ENCODE data around the gene SYT2.
"Not testable (repeated sequence)": the region's sequence is repeated elsewhere in the genome, so short reads cannot be mapped to it uniquely, and the experiment has no call there.

SYT2 gene

DNA sequence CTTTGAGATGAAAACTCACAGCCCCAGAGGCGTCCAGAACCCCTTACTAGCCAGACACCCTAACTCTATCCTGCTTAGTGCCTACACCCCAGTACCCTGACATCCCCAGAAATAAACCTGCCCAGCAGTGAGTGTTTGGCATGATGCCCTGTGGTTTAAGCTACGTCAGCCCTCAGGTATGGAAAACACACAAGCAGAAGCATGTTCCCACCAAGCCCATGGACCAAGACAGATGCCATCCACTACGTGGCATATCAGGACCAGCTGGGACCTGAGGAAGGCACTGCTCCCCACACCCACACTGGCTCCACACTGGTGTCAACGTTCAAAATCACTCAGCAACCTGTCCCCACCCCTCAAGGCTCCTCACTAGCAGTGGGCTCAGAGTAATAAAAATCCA, 116.4 kb downstream of the SYT2 start:
- no peak for DNase-seq (ENCODE audit: low read depth in 2 of 2)

DNA sequence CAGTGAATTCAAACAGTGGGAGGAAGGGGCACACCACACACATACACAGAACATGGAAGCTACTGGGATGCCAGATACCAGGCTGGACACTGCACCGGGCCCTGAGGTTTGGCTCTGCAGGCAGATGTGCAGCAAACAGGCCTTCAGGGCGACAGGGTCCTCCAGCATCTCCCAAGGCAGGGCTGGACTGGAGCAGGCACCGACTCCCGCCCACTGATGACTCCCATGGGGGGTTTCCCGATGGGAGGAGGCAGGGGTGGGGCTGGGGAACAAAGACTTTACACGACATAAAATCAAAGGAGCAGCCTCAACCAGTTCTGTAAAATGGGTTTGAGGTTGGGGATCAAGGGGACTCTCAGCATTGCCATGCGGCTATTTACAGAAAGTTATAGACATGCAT, 118.1 kb downstream of the SYT2 start:
- no peak for DNase-seq (ENCODE audit: low read depth in 2 of 2)

DNA sequence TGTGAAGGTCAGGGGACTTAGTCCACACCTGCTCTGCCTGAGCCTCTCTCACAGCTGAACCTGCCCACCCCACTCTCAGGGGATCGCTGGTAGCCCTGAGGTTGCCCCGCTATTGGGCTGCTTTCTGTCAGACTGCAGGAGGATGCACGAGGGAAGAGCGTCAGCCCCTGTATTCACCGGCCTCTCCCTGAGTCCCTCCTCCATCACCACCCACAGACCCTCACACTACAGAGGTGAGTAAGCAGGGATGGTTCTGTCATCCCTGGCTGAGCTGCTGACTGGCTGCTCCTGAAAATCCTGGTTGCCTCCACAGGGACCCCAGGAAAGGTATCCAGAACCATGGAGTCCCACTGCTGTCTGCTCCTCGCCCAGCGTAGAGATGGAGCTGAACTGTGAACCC, 118.7 kb downstream of the SYT2 start:
- no peak for DNase-seq (ENCODE audit: low read depth in 2 of 2)

DNA sequence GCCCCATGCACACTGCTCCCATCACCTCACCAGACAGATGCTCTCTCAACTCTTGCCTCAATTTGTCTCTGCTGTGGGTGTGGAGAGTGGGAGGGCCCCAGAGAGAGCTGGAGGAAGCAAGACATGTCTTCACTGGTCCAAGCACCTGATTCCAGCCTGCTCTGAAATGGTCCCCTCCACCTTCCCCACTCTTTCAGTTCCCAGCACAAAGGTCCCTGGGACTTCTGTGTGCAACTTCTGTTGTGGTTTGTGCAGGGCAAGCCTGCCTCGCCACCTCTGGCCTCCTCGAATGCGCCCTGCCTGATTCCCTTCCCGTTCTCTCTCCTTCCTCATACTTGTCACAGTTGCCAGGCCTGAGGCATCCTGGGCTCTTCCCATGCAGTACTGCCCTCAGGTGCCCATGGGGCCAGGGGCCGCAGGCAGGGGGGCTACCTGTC, 119.3 kb downstream of the SYT2 start:
- DNase-seq (ENCODE audit: low read depth in 2 of 2), result no peak

DNA sequence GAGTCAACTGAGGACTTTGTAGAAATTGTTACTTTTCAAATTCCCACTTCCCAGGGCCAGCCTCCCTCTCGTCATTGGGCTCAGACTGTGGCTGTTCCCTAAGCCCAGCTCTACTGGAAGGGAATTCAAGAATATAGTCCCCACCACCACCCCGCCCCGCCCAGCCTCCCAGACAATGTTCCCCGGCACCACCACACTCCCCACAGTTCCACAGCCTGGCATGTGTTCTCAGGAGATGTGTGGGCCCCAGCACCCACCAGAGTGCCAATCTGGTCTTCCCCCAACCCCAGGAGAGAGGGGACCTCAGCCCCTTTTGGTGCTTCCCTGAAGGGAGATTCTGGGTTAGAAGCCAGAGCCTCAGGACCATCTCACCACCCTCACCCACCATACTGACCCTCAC, 120.1 kb downstream of the SYT2 start:
- DNase-seq (ENCODE audit: low read depth in 2 of 2), result no peak

DNA sequence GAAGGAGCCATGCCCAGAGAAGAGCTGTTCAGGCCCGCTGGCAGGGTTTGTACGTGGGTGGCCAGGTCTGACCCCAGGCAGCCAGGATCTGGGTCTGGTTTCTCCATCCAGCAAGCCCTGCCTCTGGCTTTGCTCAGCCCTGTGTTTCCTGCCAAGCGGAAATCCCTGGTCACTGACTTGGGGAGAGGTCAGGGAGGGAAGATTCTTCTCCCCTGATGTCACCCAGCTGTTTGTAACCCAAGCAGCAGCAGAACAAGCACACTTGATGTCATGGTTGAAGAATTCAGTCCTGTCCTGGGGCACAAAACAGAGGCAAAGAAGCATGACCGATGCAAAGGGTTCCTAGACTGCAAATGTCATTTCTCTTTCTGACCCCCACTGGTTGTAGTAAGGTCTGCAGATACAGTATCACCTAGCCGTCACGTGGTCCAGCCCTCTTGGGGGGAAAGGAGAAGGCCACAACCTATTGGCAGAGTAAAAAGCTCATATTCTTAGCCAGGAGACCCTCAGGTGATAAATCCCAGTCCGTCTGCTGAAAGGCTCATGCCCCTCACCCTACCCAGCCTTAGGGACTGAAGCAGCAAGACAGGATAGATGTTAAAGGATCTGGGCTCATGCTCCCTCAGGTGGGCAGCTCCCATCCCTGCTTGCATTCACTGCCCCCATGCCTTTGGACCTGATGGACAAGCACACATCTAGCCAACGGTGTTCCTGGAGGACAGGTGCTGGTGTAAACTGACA, 120.9 kb downstream of the SYT2 start:
- no peak for DNase-seq (ENCODE audit: low read depth in 2 of 2)

DNA sequence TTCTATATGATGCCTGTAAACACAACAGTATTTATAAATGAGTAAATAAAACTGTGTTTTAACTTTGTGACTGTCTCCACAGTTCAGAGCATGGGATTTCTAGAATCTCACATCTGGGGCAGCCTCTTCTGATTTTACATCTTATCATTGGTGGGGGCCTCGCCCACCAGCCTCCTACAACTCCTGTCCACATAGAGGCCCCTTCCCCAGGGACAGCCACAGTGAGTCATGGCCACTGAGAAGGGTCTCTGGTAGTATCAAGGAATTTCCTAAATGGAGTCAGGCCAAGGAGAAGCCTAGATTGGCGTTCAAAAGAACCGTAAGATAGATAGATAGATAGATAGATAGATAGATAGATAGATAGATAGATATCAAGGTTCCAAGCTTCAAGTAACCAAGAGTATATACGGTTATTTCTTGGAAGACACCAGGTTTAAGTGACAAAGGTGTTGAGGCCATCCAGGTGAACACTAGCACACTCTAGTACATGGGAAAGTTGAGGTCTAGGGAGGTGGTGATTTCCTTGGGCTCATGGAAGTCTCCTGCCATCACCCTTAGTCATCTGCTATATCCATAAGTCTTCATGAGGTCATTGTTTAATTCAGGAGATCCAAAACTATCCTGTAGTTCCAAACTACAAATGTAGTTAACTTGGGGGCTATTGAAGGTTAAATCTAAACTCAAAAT, 121.6 kb downstream of the SYT2 start:
- DNase-seq (ENCODE audit: low read depth in 2 of 2), result no peak

DNA sequence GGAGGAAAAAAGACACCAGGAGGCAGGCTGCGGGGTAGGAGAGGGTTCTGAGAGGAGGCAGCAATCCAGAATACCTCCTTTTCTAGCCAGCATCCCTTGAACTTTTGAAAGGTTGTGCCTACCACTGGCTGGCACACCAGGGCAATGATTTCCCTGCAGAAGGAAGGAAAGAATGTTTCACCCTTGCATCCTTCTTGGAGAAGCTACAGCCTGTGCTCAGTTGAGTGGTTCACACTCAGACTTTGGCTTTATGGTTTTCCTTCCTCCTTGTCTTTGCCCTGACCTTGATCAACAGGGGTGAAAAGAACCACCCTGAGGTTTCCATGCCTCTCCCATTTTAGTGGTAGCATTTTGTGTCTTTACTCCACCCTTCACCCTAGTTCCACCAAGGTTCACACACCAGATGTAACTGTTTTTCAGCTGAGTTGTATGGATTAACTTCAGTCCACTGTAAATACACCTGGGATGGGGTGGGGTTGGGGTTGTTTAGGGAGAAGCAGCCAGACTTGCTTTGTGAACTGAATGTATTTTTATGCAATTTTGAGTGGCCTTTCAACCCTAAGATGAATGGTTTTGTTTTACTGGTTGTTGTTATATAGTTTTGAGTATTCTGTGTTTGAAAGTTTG, 122.3 kb downstream of the SYT2 start:
- DNase-seq (ENCODE audit: low read depth in 2 of 2), result no peak

DNA sequence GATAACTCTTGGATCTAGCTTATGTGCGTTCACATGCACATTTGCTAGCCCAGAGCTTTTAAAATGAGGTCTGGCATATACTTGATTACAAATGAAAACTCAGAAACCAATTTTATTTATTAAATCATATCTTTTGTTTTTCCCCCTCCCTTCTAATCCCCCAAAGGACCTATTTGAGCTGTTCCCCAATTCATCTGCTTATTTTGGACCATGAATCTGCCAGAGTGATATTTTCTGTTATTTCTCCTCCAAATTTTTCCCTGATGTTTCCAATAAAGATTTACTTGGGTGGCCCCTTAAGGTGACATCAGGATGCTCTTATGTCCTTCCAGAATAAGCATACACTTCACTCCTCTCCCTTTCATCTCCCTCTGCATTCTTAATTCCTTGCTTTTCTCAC, 123.4 kb downstream of the SYT2 start:
- no peak for DNase-seq (ENCODE audit: low read depth in 2 of 2)

DNA sequence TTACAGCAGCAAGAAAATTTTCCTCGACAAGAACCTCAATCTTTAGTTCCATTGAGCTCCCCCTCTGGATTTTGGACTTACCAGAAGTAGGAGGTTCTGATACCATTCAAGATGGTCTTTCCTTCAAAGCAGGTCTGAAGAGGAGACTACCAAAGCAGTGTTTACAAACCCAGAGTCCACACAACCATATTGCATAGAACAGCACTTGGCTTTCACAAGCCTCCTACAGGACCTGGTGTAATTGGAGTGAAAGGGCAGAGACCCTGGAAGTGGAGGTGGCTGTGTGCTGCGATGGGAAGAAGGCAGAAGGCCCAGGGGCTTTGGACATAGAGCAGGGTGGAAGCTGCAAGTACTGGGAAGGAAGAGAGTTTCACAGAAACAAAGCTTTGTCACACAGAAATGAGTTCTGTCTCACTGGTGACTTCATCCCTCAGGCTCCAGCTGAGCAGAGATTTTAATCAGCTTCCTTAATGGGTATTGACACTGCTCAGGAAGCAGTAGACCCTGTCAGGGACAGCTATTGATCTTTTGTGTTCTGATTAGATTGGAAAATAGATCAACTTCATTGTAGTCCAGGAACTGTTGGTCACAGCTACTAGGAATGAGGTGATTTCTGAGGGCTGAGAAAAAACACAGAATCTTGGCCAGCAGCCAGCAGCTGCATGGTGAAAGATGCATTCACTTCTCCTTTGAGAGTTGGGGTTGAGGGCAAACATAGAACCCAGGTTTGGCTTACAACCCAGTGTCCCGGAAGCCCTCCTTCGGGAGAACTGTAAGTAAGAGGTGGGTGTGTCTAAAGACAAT, 124.0 kb downstream of the SYT2 start:
- no peak for DNase-seq (ENCODE audit: low read depth in 2 of 2)

DNA sequence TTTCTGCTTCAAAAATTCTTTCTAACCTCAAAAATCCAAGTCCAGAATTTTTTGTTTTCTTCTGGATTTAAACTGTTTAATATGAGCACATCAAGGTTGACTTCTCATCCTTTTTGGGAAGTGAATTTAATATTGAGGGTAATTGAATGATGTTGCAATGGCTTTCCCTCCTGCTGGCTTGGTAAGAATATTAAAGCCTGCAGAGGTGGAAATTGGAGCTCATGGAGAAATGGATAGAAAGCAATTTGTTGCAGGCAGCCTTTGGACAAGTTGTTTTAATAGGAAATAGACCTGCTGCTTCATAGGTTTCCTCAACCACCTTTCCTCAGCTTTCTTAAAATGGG, 124.7 kb downstream of the SYT2 start:
- DNase-seq (ENCODE audit: low read depth in 2 of 2), result no peak

DNA sequence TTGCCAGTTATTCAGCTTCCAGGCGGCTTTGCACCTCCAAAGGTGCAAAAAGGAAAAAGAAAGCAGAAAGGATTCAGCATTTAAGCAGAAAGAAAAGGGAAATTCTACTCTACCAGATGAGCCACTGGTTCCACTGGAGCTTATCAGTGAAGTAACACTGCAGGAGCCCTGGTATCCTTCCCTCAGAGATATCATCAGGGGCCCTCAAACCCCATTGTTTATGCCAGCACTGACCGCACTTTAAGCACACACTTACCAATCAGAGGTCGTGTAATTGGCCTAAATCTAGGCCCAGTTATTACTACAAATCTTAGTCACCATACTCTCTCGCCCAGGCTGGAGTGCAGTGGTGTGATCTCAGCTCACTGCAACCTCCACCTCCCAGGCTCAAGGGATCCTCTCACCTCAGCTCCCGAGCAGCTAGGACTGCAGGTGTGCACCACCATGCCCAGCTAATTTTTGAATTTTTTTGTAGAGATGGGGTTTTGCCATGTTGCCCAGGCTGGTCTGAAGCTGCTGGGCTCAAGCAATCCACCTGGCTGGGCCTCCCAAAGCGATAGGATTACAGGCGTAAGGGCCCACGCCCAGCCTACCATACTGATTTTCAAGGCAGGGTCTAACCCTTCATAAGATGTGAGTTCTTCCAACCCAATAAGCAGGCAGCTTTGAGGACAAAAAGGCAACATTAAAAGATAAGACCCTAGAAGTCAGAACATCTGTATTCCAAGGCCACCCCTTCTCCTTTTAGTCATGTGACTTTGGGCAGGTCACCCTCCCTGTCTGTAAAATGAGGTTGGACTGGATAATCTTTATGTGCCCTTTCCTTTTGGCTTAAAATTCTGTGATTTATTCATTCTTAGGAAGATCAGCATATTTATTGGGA, 125.3 kb downstream of the SYT2 start:
- DNase-seq (ENCODE audit: low read depth in 2 of 2), result no peak

DNA sequence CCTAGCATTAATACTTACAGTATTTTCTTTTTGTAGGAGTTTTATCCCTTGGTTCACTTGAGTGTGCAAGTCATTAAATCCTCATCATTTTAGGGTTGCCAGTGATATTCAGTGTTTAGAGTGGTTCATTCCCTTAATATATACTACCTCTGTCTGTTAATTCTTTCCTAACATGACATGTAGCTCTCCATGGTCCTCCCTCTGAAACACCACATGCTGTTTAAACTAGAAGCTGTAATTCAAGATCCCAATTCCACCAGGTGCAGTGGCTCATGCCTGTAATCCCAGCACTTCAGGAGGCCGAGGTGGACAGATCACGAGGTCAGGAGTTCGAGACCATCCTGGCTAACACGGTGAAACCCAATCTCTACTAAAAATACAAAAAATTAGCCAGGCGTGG, 127.9 kb downstream of the SYT2 start:
- not testable (repeated sequence) for DNase-seq (ENCODE audit: low read depth in 2 of 2)

DNA sequence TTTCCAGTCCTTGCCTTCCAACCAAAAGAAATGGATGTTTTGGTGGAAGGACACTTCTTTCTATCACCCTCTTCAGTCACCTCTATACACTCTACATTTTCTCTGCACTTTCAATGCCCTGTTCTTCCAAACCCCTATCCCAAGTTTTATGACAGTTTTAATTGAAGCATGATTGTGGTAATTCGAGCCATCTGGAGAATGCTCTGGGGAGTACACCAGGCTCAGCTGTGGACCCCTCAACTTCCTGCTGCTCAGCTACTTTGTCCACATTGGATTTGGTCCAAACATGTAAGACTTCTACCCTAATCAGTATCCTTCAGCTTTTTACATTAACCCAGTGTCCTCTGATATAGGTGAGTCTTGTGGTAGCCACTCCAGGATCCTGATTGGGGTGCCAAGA, 129.6 kb downstream of the SYT2 start:
- no peak for DNase-seq (ENCODE audit: low read depth in 2 of 2)

DNA sequence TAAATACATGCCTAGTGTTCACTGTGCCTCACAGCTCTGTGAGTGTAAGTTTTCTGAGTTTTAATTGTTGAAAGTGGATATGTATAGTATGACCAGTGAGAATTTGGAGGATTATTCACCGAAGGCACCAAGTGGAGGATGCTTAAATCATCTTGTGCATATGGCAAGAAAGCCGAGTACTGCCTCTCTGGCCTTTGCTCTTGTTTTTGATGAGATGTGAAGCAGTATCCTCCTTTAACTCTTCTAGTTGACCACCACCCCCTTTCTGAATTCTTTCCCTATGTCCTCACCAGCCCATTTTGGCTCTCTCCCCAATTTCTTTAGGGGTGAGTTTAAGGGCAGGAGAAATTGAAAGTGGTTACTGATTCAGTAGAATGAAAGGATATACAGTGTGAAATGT, 130.4 kb downstream of the SYT2 start:
- DNase-seq (ENCODE audit: low read depth in 2 of 2), result no peak

DNA sequence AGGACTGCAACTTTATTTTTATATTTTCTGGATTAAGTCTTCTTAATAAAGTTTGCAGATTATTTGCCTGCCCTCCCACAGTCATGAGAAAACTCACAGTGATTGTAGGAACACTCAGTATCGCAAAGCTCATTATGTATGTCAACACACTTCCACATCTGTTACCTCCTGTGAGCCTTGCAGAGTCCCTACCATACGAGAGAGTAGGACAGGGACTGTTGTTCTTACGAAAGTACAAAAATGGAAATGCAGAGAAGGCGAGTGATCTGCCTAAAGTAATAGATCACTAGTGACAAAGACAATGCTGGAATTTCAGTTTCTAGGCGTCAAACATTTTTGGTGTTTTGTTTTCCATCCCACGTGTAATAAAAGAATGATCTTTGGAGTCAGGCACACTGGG, 131.7 kb downstream of the SYT2 start:
- no peak for DNase-seq (ENCODE audit: low read depth in 2 of 2)

DNA sequence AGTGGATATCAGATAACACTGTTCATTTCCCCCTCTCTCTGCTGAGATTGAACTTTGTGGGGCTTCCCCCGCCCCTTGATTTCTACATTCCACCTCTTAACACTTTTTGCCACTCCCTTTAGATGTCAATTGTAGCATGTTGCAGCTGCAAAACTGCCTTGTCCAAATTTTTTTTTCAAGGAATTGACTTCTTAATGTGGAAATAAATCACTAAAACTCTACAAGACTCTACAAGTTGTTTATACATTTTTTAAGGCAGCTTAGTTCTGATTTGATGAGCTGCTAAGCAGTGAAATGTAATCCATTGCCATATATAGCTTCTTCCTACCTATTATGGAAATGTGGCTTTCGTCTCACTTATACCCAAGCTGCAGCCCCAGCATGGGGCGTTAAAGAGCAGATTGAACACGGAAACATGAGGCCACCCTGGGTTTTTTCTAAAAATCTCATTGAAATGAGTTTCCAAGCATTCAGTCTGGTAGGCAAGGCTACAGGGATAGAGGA, 132.2 kb downstream of the SYT2 start:
- DNase-seq (ENCODE audit: low read depth in 2 of 2), result no peak

DNA sequence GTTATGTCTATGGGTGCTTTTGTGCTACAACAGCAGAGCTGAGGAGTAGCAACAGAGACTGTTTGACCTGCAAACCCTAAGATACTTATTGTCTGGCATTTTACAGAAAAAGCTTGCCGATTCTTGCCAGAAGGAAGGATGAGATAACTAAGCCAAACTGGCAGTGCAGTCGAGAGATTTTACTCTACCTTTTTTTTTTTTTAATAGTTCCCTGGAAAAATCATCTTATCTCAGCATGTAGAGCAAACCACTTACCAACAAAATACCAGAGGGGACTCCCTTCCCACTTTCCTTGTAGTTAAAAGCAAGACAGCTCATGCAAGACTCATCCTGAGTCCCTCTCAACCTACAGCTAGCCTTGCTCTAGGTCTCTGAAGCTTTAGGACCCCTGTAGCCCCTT, 132.9 kb downstream of the SYT2 start:
- no peak for DNase-seq (ENCODE audit: low read depth in 2 of 2)

DNA sequence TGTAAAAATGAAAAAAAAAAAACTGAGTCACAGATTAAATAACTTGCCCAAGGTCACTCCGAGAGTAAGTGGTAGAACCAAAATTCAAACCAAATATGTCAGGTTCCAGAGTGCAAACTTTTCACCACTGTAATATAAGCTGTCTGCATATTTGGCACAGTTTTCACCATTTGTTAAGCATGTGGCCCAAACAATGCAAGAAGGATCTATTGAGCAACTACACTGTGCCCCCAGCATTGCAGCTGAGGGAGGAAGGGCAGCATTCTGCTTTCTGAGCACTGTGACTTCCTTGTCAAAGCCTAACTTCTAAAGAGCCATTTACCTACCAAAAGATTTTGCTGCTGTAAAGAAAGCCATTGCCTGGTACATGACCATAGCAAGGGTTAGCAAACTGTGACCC, 133.4 kb downstream of the SYT2 start:
- DNase-seq (ENCODE audit: low read depth in 2 of 2), result no peak

DNA sequence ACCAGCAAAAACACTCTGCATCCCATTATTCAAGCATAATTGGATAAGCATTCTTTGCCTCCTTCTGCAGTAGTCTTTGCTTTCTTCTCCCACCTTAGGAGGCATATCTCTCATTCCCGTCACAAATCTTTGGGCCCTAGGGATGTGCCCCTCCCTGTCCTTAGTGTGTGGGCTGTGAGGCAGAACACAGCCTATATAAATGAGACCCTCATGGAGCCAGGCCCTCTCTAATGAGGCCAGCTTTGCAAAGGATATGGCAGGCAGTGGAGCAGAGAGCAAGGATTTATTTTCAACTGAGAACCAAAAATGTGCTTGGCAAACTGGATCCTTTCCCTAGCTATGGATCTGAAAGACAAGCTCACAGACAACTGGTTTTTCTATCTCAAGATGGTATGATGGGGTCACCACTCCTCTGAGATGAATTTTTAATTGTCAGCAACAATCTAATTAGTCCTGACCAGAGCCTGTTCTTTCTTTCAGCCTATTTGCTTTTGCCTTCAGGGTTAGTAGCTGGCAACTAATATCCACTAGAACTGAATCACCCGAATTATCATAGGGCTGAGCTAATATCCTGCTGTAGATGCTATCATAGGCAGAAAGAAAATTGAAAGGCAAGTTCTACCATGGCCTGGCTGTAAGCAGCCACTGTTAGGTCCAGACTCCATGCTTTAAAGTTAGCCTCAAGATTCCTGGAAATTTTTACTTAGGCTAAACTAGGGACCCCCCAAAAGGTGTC, 134.2 kb downstream of the SYT2 start:
- no peak for DNase-seq (ENCODE audit: low read depth in 2 of 2)

DNA sequence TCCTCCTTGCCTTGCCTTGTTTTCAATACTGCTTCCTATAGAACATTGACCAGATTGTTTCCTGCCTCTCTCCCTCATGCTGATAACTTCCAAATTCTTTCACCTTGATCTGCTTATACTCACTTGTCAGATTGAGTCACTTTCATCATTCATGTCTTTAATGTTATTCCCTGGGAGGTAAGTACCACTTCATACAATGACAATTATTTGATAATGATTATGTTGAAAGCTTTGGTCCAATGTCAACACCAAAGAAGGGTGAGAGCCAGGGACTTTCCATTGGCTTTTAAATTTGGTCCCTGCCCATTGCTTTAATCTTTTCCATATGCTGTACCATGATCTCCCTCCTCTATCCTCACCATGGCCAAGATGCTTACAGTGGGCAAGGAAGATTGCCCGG, 137.4 kb downstream of the SYT2 start:
- DNase-seq (ENCODE audit: low read depth in 2 of 2), result no peak

Measured in stimulated activated CD8-positive, alpha-beta memory T cell treated with anti-CD3 and anti-CD28 coated beads, Interleukin-7, amount 100 ng/mL, for 4 hours (primary cell).